H1 (cell line): ENCODE data around the gene BNC2. TPM values are rescaled to one million over a fixed set of nuclear protein-coding genes. Genes with fewer than 3 reads are reported as not detected.

Experiments
- ASH2L ChIP-seq: fragments of 200-600, 300-600 bp; sonication (generic); IDR thresholded peaks from one replicate; pipeline ENCODE4 v1.7.1; 2017; ENCODE audit warnings: low read length
- CEBPB ChIP-seq: IDR thresholded peaks from 2 replicates; pipeline ENCODE4 v1.6.1; 2012; ENCODE audit warnings: low read depth, low read length
- KDM4A ChIP-seq: IDR thresholded peaks from one replicate; pipeline ENCODE4 v1.7.1; 2012; ENCODE audit warnings: low read depth, mild to moderate bottlenecking, moderate library complexity, low read length, inconsistent platforms; ENCODE audit not compliant: severe bottlenecking
- RFX5 ChIP-seq: IDR thresholded peaks from 2 replicates; pipeline ENCODE4 v1.6.1; 2011; ENCODE audit warnings: low read depth, low read length, improper control_type of control experiment, borderline replicate concordance
- RNF2 ChIP-seq: fragments of 200-900, 300-1000 bp; sonication (generic); IDR thresholded peaks from 2 replicates; pipeline ENCODE4 v1.7.1; 2016; ENCODE audit warnings: borderline replicate concordance, low read depth, mild to moderate bottlenecking, antibody characterized with exemption, low read length; ENCODE audit not compliant: poor library complexity, severe bottlenecking; ENCODE audit errors: missing control alignments
- TBP ChIP-seq: IDR thresholded peaks from 2 replicates; pipeline ENCODE4 v1.6.1; 2011; ENCODE audit warnings: low read depth, low read length, improper control_type of control experiment
- polyA plus RNA-seq, 7 experiments: library from polyadenylated mRNA; depleted of rRNA in 3 of 7; stranded (reverse) in 5 of 7; unstranded in 2 of 7; fragments of >200 nt in 5 of 7; fragments of 200-250 nt in 2 of 7; gene quantifications; 1 replicate in 5 of 7; 2 replicates in 1 of 7; 4 replicates in 1 of 7; pipeline versions ENCODE4 v1.2.1 to v1.2.3, GENCODE V29; 2011 to 2013; ENCODE audit warnings: missing spikeins in 2 of 7, mixed read lengths in 2 of 7
- total RNA-seq: library from RNA; stranded (reverse); fragmentation: NEBNext Ultra II Directional; extraction: Animal tissue kit (Norgen Biotek cat#: 25700); gene quantifications from 2 replicates; pipeline ENCODE4 v1.2.1, GENCODE V29; 2021

BNC2 gene
- total and polyA plus RNA-seq, 2 of the 8 experiments (the other 6 are each of a cell fraction or from before 2014, with no cell fraction given) = 16.0 to 26.8 TPM

DNA sequence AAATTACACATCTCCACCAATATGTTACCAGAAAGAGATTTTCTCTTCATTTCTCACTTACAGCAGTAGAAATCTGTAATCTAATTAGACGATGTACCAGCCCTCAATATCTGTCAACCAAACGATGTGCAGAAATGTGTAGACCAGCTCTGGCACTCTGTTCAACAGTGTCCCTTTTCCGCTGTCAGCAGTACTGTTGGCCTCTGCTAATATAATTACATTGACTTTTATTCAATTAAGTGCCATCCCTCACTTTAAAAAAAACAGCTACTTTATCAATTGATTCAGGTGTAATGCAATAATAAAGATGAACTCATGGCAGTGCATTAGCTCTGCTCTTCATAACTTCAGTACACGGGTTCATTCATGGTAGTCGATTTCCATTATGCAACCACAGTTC, 448.4 kb downstream of the BNC2 start (continued):
- no peak for TF ChIP-seq KDM4A
- TF ChIP-seq CEBPB = no peak
- no peak for TF ChIP-seq ASH2L
- no peak for TF ChIP-seq RFX5
- no peak for TF ChIP-seq RNF2
- no peak for TF ChIP-seq TBP
